Astrocyte of the cerebellum (primary cell): ENCODE results near the gene DNAJC22.
"Not testable (repeated sequence)": the region's sequence is repeated elsewhere in the genome, so short reads cannot be mapped to it uniquely, and the experiment has no call there.

Source experiments
- DNase-seq: peaks from one replicate; pipeline ENCODE4 v3.0.0-alpha.2; 2011; ENCODE audit warnings: low read depth
- H3K4me3 ChIP-seq: 2 replicates; pipeline ENCODE4 v1.5.1; 2011; ENCODE audit warnings: mild to moderate bottlenecking, low read depth, low read length, moderate library complexity
- CTCF ChIP-seq: IDR thresholded peaks from 2 replicates; pipeline ENCODE4 v1.5.1; 2012; ENCODE audit warnings: low read length, low read depth, moderate library complexity, mild to moderate bottlenecking; ENCODE audit errors: missing control alignments
- in situ Hi-C: cut with HindIII; loops from 2 replicates; pipeline ENCODE4 v1.10.0; 2017; ENCODE audit warnings: low sequenced_read_pairs

Gene DNAJC22

GRCh38 chr12:49309386-49309785 is 37.3 kb upstream of the DNAJC22 start:
- TF ChIP-seq CTCF: no peak
- in situ Hi-C loops: no loop called here
- H3K4me3 ChIP-seq: no peak overlapping the region
- no peak for DNase-seq

GRCh38 chr12:49310451-49311000 is 36.2 kb upstream of the DNAJC22 start:
- in situ Hi-C loops, DNase-seq, H3K4me3 ChIP-seq: not testable (repeated sequence)

GRCh38 chr12:49314811-49315210 is 31.9 kb upstream of the DNAJC22 start:
- H3K4me3 ChIP-seq: no peak overlapping the region
- no peak for DNase-seq
- in situ Hi-C loops: no loop called here
- TF ChIP-seq CTCF: no peak

- H3K4me3 ChIP-seq, in situ Hi-C loops, DNase-seq: not testable (repeated sequence)
Observed at GRCh38 chr12:49317118-49317517, 29.6 kb upstream of the DNAJC22 start.

GRCh38 chr12:49320411-49321103 is 26.1 kb upstream of the DNAJC22 start:
- H3K4me3 ChIP-seq, in situ Hi-C loops, DNase-seq: not testable (repeated sequence)

GRCh38 chr12:49322367-49322707 is 24.4 kb upstream of the DNAJC22 start:
- no peak for TF ChIP-seq CTCF
- no peak for DNase-seq
- H3K4me3 ChIP-seq: peak overlapping the region; percentile 71
- in situ Hi-C loops: no loop called here

GRCh38 chr12:49322708-49323523 is 23.8 kb upstream of the DNAJC22 start, which contains the start of gene TROAP:
TROAP (plus strand) TSS chr12:49323255; CDS start chr12:49323609, 354 bp downstream.
- no peak for TF ChIP-seq CTCF
- H3K4me3 ChIP-seq: peak within 1 kb of the TSS; percentile 71
- peak; percentile 97 for DNase-seq
- in situ Hi-C loops: no loop called here

- in situ Hi-C loops: no loop called here
- DNase-seq: no peak
- peak overlapping the region; percentile 71 for H3K4me3 ChIP-seq
- TF ChIP-seq CTCF: no peak
Observed at GRCh38 chr12:49323524-49324097, 23.1 kb upstream of the DNAJC22 start.
